Hematopoietic multipotent progenitor cell (in vitro differentiated cells): ENCODE measurements around the gene LVRN. TPM values are rescaled to one million over a fixed set of nuclear protein-coding genes. Genes with fewer than 3 reads are reported as not detected.
"Not testable (repeated sequence)": the region's sequence is repeated elsewhere in the genome, so short reads cannot be mapped to it uniquely, and the experiment has no call there.

Experiments used
- DNase-seq, 3 donors: peaks; one replicate each; pipeline ENCODE4 v3.0.0-alpha.2; 2011 to 2015; ENCODE audit warnings: low read depth in 2 of 3, low spot score in 2 of 3
- total RNA-seq: library from RNA; depleted of rRNA; stranded (reverse); fragments of >200 nt; gene quantifications from one replicate; pipeline ENCODE4 v1.2.3, GENCODE V29; 2012

LVRN gene
- not detected for total RNA-seq

- no peak for DNase-seq
Observed at GRCh38 chr5:115962239-115962564, at the start of gene LVRN. Gene LVRN, plus strand, starts transcription at chr5:115962475. Its CDS starts 143 bp downstream, at chr5:115962618.

- DNase-seq, result not testable (repeated sequence)
Observed at GRCh38 chr5:115913623-115914400, 48.5 kb upstream of the LVRN start.

GRCh38 chr5:115920171-115920725 is 42.0 kb upstream of the LVRN start:
- no peak for DNase-seq

GRCh38 chr5:115928578-115929407 is 33.5 kb upstream of the LVRN start:
- not testable (repeated sequence) for DNase-seq

GRCh38 chr5:115930171-115930570 is 32.1 kb upstream of the LVRN start:
- not testable (repeated sequence) for DNase-seq

DNA sequence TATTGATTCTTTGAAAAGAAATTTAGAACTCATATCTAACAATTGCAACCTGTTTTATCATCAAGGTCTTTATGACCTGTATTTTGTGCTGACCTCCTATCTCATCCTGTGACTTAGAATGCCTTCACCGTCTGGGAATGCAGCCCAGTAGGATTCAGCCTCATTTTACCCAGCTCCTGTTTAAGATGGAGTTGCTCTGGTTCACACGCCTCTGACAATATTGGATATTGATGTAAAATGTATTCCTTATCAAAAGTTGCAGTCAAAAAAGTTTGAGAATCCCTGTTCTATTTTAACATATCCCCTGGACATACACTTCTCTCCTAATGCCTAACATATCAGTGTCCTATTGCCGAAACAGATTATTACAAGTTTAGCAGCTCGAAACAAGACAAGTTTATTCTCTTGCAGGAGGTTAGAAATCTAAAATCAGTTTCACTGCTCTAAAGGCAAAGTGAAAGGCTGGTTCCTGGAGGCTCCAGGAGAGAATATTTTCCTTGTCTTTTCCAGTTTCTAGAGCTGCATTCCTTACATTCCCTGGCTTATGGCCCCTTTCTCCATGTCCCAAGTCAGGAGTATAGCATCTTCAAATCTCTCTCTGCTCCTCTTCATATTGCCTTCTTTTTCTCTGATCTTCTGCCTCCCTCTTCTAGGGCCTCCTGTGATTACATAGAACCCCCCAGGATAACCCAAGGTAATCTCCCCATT is 31.5 kb upstream of the LVRN start:
- DNase-seq, result no peak

GRCh38 chr5:115932991-115933390 is 29.3 kb upstream of the LVRN start:
- DNase-seq, result no peak

DNA sequence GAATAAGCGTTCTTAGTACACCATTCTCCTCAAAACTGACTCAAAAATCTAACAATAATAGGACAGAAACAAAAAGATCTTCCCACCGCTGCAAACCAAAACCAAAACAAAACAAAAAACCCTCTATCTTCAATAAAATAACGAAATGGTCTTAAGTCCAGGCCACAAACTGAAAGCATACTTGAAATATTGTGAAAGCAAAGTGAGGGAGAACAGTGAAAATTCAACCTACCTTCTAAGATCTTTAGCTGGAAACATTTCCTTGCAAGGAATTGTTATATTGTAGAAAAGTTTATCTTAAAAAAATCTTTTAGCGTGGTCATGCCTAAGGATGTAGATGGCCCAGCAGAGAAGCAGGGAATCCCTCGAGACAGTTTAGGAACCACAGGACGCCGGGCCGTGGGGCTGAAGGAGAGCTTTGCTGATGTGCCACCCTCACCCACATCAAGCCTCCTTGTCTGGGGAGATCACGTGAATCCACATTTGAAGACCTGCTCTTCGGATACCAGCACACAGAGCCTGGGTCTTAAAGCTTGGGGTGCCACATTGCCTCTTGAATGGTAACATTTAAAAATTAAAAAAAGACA is 27.8 kb upstream of the LVRN start:
- no peak for DNase-seq

- DNase-seq, result no peak
Observed at GRCh38 chr5:115936031-115936430, 26.2 kb upstream of the LVRN start.

DNA sequence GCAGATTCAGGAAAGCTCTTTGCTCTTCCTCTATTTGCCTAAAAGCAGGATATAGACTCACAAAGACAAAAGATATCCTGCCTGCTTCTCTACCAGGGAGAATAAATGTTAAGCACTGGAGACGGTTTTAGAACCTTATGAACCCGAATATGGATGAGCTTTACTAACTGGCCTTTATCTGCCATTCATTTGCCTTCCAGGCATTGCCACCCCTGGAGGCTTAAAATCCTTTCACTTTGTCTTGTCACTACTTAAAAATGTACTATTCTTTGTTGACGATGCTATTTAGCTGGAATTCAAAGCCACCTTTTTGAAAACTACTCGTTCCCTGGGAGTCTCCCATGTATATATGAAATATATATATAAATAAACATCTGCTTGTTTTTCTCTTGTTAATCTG is 23.2 kb upstream of the LVRN start:
- no peak for DNase-seq

DNA sequence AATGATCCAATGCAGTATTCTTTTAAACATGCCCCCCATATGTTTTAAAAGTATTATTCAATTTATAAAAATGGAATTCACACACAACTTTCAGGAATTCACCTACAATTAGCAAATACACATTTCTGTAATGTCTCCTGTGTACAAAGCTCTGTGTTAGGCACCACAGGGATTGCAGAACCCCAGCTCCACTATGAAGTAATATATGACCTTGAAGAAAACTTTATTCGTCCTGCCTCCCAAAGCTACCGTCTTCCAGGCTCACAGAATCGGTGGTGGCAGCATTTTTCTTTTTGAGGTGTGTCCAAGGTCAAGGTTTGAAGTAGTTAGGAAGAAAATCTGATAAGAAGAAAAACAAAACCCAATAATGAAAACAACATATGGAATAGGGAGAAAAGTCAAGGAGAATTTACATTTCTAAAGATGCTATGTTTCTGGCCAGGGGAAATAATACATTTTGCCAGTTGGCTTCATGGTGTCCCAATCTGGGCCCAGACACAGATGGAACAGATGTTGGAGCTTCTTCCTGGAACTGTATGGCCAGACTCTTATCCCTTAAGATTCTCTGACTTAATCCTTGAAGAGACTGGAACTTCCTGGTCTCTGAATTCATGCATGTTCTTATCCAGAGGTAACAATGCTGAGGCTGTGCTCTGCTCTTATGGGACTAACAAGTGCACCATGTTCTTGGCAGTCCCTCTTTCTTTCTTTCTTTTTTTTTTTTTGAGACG is 22.0 kb upstream of the LVRN start:
- DNase-seq, result no peak

DNA sequence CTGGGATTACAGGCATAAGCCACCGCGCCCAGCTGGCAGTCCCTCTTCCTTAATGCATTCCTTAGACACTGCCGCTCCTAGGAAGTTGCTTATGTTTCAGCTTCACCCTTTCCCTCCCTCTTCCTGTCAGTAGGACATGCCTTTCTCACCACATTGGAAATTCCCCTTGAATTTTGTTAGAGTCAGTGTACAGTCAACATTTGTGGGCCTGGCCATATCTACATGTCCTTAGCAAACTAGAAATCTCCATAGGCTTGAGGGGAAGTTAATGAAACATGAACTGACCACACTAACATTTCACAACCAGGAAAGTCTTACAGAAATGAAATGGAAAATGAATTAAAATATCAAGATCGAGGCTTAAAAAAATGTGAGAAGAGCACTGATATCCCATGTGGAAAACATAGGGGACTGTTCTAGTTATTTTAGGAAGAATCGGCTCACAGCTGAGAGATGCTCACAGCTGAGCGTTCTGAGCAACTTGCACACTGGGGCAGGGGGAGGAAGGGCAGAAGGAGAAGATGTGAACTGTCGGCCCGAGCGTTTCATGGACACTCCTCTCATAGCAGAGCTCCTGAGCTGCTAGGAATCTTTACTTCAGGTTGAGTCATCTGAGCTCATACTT is 21.1 kb upstream of the LVRN start:
- DNase-seq, result no peak

DNA sequence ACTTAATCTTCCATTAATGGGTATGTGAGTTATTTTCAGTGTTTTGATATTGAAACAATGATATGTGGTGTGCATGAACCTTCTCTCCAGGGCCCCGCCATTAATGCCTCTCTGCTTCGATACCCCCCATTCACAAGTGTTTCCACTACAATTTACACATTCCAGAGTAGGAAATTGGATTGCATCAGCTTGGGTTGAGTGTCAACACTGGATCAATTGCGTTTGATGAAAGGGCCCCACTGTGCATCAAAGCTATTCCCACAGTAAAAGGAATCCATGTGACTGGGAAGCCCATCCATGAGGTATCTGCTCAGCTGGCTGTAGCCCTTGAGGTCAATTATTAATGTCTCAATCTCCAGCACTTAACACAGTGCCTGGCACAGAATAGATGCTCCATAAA is 17.8 kb upstream of the LVRN start:
- no peak for DNase-seq

GRCh38 chr5:115946655-115947054 is 15.6 kb upstream of the LVRN start:
- no peak for DNase-seq

GRCh38 chr5:115947260-115947659 is 15.0 kb upstream of the LVRN start:
- DNase-seq, result no peak

GRCh38 chr5:115948091-115948534 is 14.2 kb upstream of the LVRN start:
- DNase-seq, result no peak

DNA sequence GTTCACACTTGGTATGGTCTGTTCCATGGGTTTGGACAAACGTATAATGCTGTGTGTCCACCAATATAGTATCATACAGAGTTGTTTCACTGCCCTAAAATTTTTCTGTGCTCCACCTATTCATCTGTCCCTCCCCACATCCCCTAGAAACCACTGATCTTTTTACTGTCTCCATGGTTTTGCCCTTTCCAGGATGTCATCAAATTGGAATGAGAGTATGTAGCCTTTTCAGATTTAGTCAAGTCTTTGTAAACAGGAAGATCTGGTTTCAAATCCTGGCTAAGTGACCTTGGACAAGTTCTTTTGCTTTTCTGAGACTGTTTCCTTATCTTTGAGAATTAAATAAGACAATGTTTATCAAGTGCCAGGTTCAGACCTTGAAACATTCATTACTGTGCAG is 13.2 kb upstream of the LVRN start:
- DNase-seq, result no peak

- DNase-seq, result no peak
Observed at GRCh38 chr5:115952588-115952987, 9.7 kb upstream of the LVRN start.

- DNase-seq, result no peak
Observed at GRCh38 chr5:115954144-115954543, 8.1 kb upstream of the LVRN start.

DNA sequence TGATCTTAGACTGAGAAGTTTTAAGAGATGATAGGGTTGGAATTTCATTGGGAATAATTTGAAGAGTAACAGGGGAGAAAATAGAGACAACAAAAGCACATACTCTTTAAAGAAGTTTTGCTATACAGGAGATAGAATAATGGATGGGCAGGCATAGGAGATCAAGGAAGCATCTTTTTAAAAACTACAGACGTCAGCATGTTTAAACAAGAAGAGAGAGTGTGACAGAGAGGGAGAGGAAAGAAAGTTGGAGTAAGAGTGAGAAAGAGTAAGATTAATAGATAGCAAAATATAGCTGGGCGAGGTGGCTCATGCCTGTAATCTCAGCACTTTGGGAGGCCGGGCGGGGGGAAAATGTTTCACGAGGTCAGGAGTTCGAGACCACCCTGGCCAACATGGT is 5.3 kb upstream of the LVRN start:
- DNase-seq, result no peak
